ENCODE results near the gene COL28A1. TPM values are rescaled to one million over a fixed set of nuclear protein-coding genes. Genes with fewer than 3 reads are reported as not detected.

COL28A1 gene
- total RNA-seq, 4 donors from 2014 or later = 15.1 to 23.7 (median 18.3) TPM

GRCh38 chr7:7579638-7580037 is 44.0 kb upstream of the COL28A1 start:
- Histone ChIP-seq H3K27ac (replicated peaks in 1 of 4) (no peak overlapping the region), H3K9me3 (no peaks in the 10 kb centered on the region), H3K36me3 (peaks cover 0 to 11% (median 0%) of the 10 kb centered on the region in 4 donors), H3K4me3 (no peak overlapping the region), H3K4me1 (no peaks in the 10 kb centered on the region), H3K27me3 (no peaks in the 10 kb centered on the region)
- TF ChIP-seq POLR2AphosphoS5 (IDR thresholded peaks at IDR 0.05) (no peak), POLR2A (IDR thresholded peaks at IDR 0.05; ENCODE audit: low read depth) (no peak), EP300 (IDR thresholded peaks at IDR 0.05) (no peak)
- TF ChIP-seq, protein P1, sequence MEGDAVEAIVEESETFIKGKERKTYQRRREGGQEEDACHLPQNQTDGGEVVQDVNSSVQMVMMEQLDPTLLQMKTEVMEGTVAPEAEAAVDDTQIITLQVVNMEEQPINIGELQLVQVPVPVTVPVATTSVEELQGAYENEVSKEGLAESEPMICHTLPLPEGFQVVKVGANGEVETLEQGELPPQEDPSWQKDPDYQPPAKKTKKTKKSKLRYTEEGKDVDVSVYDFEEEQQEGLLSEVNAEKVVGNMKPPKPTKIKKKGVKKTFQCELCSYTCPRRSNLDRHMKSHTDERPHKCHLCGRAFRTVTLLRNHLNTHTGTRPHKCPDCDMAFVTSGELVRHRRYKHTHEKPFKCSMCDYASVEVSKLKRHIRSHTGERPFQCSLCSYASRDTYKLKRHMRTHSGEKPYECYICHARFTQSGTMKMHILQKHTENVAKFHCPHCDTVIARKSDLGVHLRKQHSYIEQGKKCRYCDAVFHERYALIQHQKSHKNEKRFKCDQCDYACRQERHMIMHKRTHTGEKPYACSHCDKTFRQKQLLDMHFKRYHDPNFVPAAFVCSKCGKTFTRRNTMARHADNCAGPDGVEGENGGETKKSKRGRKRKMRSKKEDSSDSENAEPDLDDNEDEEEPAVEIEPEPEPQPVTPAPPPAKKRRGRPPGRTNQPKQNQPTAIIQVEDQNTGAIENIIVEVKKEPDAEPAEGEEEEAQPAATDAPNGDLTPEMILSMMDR (IDR thresholded peaks at IDR 0.05) = no peak
- 96% methylated on average over 3 of the region's 3 CpGs for WGBS
- intact Hi-C loops (cut with DNase I) = no loop called here
- DNase-seq (ENCODE audit: extremely low spot score) = no peak

DNA sequence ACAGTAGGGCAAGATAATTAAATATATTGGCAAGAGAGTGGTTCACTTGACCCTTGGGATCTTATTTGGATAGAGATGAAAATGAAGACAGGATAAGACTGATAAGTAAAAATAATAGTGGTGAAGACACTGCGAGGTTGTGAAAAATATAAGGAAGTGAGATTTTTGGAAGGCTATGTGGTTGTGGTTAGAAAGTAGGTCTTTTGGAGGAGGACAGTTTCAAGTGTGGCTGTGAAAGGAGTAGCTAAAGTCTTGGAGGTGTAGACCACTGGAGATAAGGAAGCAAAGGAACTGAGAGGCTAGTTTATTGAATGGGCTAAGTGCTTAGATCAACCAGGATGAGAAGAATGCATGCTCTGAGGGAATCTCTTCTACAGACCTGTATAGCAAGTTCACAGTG is 42.2 kb upstream of the COL28A1 start:
- Histone ChIP-seq H3K4me1 (no peaks in the 10 kb centered on the region), H3K27me3 (no peaks in the 10 kb centered on the region), H3K36me3 (peaks cover 0 to 9% (median 6%) of the 10 kb centered on the region in 4 donors), H3K27ac (replicated peaks in 1 of 4) (no peak overlapping the region), H3K4me3 (no peak overlapping the region), H3K9me3 (no peaks in the 10 kb centered on the region)
- intact Hi-C loops (cut with DNase I) = no loop called here
- WGBS = 72% methylated on average over 1 of the region's 1 CpG
- DNase-seq (ENCODE audit: extremely low spot score) = no peak
- TF ChIP-seq, protein P1 (IDR thresholded peaks at IDR 0.05) = no peak

DNA sequence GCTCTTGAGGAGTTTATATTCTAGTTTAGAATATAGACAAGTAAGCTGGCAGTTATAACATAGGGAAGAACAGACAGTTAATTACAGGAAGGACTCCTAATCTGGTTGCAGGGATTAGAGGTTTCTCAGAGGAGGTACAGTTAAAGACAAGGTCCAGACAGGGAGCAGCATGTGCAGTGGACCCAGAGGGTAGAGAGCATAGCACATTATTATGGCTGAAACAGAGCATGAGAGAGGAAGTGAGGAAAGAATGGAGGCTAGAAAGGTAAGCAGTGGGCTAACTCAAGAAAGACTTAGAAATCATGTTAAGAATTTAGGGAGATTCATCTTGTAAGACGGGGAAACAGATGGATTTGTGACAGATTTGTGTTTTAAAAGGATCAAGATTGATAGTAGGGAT is 40.7 kb upstream of the COL28A1 start:
- 100% methylated on average over 1 of the region's 1 CpG for WGBS
- Histone ChIP-seq H3K36me3 (peaks cover 0 to 13% (median 4%) of the 10 kb centered on the region in 4 donors), H3K4me1 (peaks cover 0 to 3% (median 0%) of the 10 kb centered on the region in 4 donors), H3K9me3 (no peaks in the 10 kb centered on the region), H3K27me3 (no peaks in the 10 kb centered on the region), H3K27ac (replicated peaks in 1 of 4) (no peak overlapping the region), H3K4me3 (no peak overlapping the region)
- no peak for DNase-seq (ENCODE audit: extremely low spot score)
- TF ChIP-seq EP300 (IDR thresholded peaks at IDR 0.05) (no peak), POLR2A (IDR thresholded peaks at IDR 0.05; ENCODE audit: low read depth) (no peak), POLR2AphosphoS5 (IDR thresholded peaks at IDR 0.05) (no peak)
- TF ChIP-seq, protein P1 (IDR thresholded peaks at IDR 0.05) = no peak
- intact Hi-C loops (cut with DNase I) = no loop called here

DNA sequence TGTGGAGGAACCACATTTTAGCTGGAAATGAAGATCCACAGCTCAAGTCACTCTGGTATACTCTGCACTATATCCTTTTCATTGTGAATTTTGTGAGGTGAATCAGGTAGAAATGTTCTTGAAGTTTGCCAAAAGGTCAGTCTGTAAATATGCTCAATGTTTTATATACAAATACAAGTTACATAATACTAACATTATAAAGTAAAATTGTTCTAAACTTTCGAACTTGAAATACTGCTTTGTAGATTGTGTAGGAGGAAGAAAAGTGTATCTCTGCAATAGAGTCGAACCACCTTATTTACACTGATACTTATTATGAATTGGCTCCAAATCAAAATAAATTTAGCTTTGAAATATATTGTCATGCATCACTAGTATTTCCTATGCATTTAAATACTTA is 38.0 kb upstream of the COL28A1 start:
- intact Hi-C loops (cut with DNase I) = no loop called here
- TF ChIP-seq, protein P1 (IDR thresholded peaks at IDR 0.05) = no peak
- TF ChIP-seq POLR2AphosphoS5 (IDR thresholded peaks at IDR 0.05) (no peak), POLR2A (IDR thresholded peaks at IDR 0.05; ENCODE audit: low read depth) (no peak), EP300 (IDR thresholded peaks at IDR 0.05) (no peak)
- Histone ChIP-seq H3K27ac (replicated peaks in 1 of 4) (no peak overlapping the region), H3K36me3 (peaks cover 0 to 13% (median 3%) of the 10 kb centered on the region in 4 donors), H3K9me3 (no peaks in the 10 kb centered on the region), H3K4me3 (no peak overlapping the region), H3K4me1 (peaks cover under 1 to 17% (median 13%) of the 10 kb centered on the region in 4 donors), H3K27me3 (no peaks in the 10 kb centered on the region)
- no peak for DNase-seq (ENCODE audit: extremely low spot score)
- 98% methylated on average over 2 of the region's 2 CpGs for WGBS

- 94% methylated on average over 3 of the region's 3 CpGs for WGBS
- Histone ChIP-seq H3K4me3 (no peak overlapping the region), H3K36me3 (peaks cover 0 to 13% (median 3%) of the 10 kb centered on the region in 4 donors), H3K9me3 (no peaks in the 10 kb centered on the region), H3K27ac (replicated peaks in 1 of 4) (no peak overlapping the region), H3K27me3 (no peaks in the 10 kb centered on the region), H3K4me1 (peaks cover 12 to 39% (median 32%) of the 10 kb centered on the region in 4 donors)
- DNase-seq (ENCODE audit: extremely low spot score) = no peak
- TF ChIP-seq POLR2A (IDR thresholded peaks at IDR 0.05; ENCODE audit: low read depth) (no peak), EP300 (IDR thresholded peaks at IDR 0.05) (no peak), POLR2AphosphoS5 (IDR thresholded peaks at IDR 0.05) (no peak)
- TF ChIP-seq, protein P1 (IDR thresholded peaks at IDR 0.05) = no peak
- intact Hi-C loops (cut with DNase I) = no loop called here
Observed at GRCh38 chr7:7570584-7570983, 34.9 kb upstream of the COL28A1 start.
